ENCODE results near the gene KRTAP10-6.

- no peak for TF ChIP-seq TAF1 (IDR thresholded peaks at IDR 0.05; ENCODE audit: low read depth, low read length)
- no peak for TF ChIP-seq SPI1 (IDR thresholded peaks at IDR 0.05; ENCODE audit: low read depth, low read length)
- TF ChIP-seq POLR2AphosphoS5 (IDR thresholded peaks at IDR 0.05; ENCODE audit: low read depth, low read length) = no peak
- TF ChIP-seq POLR2A (IDR thresholded peaks at IDR 0.05; ENCODE audit: low read depth, low read length) = no peak
- TF ChIP-seq PAX5 (IDR thresholded peaks at IDR 0.05; ENCODE audit: insufficient read depth, low read length, severe bottlenecking) = no peak
- no peak for TF ChIP-seq POU2F2 (IDR thresholded peaks at IDR 0.05; ENCODE audit: low read depth, low read length)
Measured at GRCh38 chr21:44571844-44572782, 20.2 kb downstream of the KRTAP10-6 start.
